GM12873 (cell line): ENCODE measurements around the gene METTL4.

ENCODE experiments used
- TF ChIP-seq, protein P1 (sequence below): IDR thresholded peaks from 2 replicates; pipeline ENCODE4 v1.5.1; 2012; ENCODE audit warnings: low read depth, mild to moderate bottlenecking, moderate library complexity, low read length, control low read depth; ENCODE audit not compliant: insufficient read depth; ENCODE audit errors: missing control alignments

The METTL4 gene

DNA sequence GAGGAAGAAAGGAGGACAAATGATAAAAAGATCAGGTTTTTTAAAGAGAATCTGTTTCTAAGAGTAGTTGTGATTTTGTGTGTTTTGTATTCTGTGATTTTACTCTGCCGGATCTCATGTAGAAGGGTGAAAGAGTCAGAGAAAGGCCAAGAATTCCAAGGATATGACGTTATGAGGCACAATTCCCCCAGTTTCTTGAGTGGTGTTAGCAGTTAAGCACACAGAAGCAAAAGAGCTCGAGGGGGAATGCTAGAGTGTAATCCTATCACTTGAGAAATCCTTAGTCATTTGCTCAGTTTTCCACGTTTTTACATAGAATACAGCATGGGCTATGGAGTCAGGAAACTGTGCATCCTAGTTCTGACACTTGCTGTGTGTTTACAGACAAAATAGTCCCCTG is 34.8 kb downstream of the METTL4 start:
- TF ChIP-seq, protein P1, sequence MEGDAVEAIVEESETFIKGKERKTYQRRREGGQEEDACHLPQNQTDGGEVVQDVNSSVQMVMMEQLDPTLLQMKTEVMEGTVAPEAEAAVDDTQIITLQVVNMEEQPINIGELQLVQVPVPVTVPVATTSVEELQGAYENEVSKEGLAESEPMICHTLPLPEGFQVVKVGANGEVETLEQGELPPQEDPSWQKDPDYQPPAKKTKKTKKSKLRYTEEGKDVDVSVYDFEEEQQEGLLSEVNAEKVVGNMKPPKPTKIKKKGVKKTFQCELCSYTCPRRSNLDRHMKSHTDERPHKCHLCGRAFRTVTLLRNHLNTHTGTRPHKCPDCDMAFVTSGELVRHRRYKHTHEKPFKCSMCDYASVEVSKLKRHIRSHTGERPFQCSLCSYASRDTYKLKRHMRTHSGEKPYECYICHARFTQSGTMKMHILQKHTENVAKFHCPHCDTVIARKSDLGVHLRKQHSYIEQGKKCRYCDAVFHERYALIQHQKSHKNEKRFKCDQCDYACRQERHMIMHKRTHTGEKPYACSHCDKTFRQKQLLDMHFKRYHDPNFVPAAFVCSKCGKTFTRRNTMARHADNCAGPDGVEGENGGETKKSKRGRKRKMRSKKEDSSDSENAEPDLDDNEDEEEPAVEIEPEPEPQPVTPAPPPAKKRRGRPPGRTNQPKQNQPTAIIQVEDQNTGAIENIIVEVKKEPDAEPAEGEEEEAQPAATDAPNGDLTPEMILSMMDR: no peak

GRCh38 chr18:2536063-2536462 is 35.2 kb downstream of the METTL4 start:
- TF ChIP-seq, protein P1: no peak

DNA sequence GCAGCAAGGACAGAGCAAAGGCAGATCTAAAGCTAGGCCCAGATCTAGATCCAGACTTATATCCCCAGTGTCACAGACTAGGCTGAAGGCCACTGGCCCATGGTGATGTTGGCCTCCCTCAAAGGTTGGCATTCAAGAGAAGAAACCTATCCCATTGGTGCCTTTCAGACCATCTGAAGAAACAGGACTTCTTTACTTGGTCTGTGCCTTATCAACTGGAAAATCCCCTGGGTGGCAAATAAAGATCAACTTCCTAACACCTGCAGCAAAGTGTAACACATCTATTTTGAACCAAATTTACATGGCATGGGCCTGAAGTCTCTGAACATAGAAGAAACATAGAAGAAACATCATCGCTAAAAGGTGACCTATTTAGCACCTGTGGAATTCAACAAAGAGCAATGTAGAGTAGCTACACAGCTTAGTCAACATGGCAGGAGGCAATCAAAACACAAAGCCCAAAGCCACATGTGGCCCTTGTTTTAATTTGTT is 35.8 kb downstream of the METTL4 start:
- TF ChIP-seq, protein P1: no peak

- TF ChIP-seq, protein P1: no peak
These were observed 36.4 kb downstream of the METTL4 start for GRCh38 chr18:2534906-2535305.

DNA sequence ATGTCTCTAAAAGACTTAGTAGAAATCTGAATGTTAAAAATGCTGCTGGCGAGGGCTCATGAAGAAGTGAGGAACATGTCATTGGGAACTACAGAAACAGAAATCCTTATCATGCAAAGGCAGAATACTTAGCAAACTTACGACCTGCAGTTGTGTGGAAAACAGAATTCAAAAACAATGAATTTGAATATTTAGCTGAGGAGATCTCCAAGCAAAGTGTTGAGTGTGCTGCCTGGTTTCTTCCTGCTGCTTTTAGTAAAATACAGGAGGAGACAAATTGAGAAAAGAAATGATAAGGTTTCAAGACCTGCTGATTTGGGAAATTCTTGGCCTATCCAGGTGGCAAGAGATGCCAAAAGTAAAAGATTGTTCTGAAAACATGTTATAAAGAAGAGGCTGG is 38.5 kb downstream of the METTL4 start:
- TF ChIP-seq, protein P1: no peak

DNA sequence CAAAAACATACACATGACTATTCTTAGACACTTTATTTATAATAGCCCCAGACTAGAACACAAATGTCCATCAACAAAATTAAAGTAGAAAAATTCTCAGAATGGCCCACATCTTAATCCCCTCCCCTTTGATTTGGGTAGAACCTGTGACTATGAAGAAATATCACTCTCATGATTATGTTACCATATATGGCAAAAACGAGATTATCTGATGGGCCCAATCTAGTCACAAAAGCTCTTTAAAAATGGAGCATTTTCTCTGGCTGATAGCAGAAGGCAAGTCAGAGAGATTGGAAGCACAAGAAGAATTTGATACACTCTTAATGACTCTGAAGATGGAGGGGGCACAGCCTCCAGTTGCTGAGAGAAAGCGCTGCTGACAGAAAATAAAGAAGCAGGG is 39.6 kb downstream of the METTL4 start:
- TF ChIP-seq, protein P1: no peak

- TF ChIP-seq, protein P1: no peak
These were observed 42.2 kb downstream of the METTL4 start for GRCh38 chr18:2529154-2529553.

DNA sequence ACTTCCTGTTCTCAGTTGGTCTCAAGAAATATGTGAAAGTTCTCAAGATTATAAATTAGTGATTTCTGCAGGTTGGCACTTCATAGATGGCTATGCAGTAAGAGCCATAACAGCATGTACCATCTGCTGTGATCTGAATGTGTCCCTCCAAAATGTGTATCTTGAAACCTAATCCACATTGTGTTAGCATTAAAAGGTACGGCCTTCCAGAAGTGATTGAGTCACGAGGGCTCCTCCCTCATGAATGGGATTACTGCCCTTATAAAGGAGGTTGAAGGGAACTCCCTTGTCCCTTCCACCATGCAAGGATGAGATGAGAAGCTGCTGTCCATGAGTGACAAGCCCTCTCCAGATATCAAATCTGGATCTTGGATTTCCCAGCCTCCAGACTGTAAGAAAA is 45.0 kb downstream of the METTL4 start:
- TF ChIP-seq, protein P1: no peak
